MCF 10A (cell line): ENCODE results near the gene PSMB10. TPM values are rescaled to one million over a fixed set of nuclear protein-coding genes. Genes with fewer than 3 reads are reported as not detected.

Source experiments
- BruUV-seq: library from RNA; stranded (reverse); fragments of 400-500 nt; replicated peaks from 2 replicates; lab custom pipeline; 2021; lab: Mats Ljungman, UMichigan
- CTCF ChIA-PET: fragments of 300-600 bp; sonication (Branson Sonifier 250); formaldehyde crosslinking; extraction: SDS; loops from one replicate; lab custom pipeline; 2021; ENCODE audit warnings: antibody characterized with exemption, inconsistent platforms; lab: Yijun Ruan, JAX
- POLR2A ChIA-PET: fragments of 300-600, 350-650 bp; sonication (Branson Sonifier 250); formaldehyde crosslinking; extraction: SDS; loops from one replicate; lab custom pipeline; 2020; ENCODE audit warnings: antibody characterized with exemption, inconsistent platforms; lab: Yijun Ruan, JAX
- DNase-seq: peaks from one replicate; pipeline ENCODE4 v3.0.0-alpha.2; 2018; ENCODE audit not compliant: unreplicated experiment
- H3K27ac Mint-ChIP-seq: one replicate; pipeline ENCODE4 v1.8.0; 2022; ENCODE audit warnings: mild to moderate bottlenecking, low read depth, mixed read lengths; ENCODE audit not compliant: unreplicated experiment
- H3K27me3 Mint-ChIP-seq: one replicate; pipeline ENCODE4 v1.8.0; 2022; ENCODE audit warnings: mixed read lengths; ENCODE audit not compliant: insufficient read depth, unreplicated experiment
- H3K36me3 Mint-ChIP-seq: one replicate; pipeline ENCODE4 v1.8.0; 2022; ENCODE audit warnings: mild to moderate bottlenecking, moderate library complexity, mixed read lengths; ENCODE audit not compliant: insufficient read depth, unreplicated experiment
- H3K4me1 Mint-ChIP-seq: one replicate; pipeline ENCODE4 v1.8.0; 2022; ENCODE audit warnings: mixed read lengths; ENCODE audit not compliant: insufficient read depth, unreplicated experiment
- H3K4me3 Mint-ChIP-seq: one replicate; pipeline ENCODE4 v1.8.0; 2022; ENCODE audit warnings: mild to moderate bottlenecking, moderate library complexity, mixed read lengths; ENCODE audit not compliant: unreplicated experiment
- H3K9me3 Mint-ChIP-seq: one replicate; pipeline ENCODE4 v1.8.0; 2022; ENCODE audit warnings: mixed read lengths; ENCODE audit not compliant: unreplicated experiment
- intact Hi-C: fragments of 100-400 bp; cut with micrococcal nuclease; formaldehyde crosslinking; loops from 2 replicates; pipeline ENCODE4 v1.14.1; 2022
- total RNA-seq: library from RNA; stranded (reverse); gene quantifications from 2 replicates; pipeline ENCODE4 v1.2.3, GENCODE V29; 2022
- TF ChIP-seq, protein P1 (sequence below): fragments of 200-600 bp; IDR thresholded peaks from one replicate; pipeline ENCODE4 v1.8.0; 2022; ENCODE audit warnings: antibody characterized with exemption, mild to moderate bottlenecking; ENCODE audit not compliant: unreplicated experiment

PSMB10 gene
- total RNA-seq, 1 experiment from 2014 or later, result 32.7 TPM

DNA sequence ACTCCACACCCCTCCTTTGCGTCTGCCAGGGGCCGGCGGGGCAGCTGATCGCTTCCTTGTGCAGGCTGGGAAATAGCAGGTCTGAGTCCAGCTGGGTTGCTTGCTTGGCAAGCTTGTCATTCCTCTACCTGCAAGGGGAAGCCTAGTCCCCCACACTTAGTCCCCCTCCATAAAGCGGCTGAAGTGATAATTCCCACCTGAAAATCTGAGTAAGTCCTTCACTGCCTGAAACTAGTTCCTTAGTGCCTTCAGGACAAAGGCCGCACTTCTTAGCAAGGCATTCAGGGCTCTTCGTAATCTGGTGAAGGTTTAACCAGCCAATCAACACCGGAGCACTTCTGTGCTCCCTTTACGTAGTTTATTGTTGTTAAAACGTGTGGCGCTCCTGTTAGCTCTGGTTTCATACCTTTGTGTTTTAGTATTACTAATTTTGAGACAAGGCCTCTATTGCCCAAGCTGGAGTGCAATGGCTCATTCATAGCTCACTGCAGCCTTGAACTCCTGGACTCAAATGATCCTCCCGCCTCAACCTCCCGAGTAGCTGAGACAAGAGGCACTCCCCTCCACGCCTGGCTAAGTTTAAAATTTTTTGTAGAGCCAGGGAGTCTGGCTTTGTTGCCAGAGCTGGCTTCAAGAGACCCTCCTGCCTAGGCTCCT, 42.8 kb downstream of the PSMB10 start:
- TSS peak; percentile 33 for BruUV-seq
- TF ChIP-seq, protein P1, sequence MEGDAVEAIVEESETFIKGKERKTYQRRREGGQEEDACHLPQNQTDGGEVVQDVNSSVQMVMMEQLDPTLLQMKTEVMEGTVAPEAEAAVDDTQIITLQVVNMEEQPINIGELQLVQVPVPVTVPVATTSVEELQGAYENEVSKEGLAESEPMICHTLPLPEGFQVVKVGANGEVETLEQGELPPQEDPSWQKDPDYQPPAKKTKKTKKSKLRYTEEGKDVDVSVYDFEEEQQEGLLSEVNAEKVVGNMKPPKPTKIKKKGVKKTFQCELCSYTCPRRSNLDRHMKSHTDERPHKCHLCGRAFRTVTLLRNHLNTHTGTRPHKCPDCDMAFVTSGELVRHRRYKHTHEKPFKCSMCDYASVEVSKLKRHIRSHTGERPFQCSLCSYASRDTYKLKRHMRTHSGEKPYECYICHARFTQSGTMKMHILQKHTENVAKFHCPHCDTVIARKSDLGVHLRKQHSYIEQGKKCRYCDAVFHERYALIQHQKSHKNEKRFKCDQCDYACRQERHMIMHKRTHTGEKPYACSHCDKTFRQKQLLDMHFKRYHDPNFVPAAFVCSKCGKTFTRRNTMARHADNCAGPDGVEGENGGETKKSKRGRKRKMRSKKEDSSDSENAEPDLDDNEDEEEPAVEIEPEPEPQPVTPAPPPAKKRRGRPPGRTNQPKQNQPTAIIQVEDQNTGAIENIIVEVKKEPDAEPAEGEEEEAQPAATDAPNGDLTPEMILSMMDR, result no peak
- Mint-ChIP-seq H3K4me1 (peaks cover 13% of the 10 kb centered on the region), H3K36me3 (peaks cover 15% of the 10 kb centered on the region), H3K27ac (peak overlapping the region; percentile 92), H3K27me3 (no peaks in the 10 kb centered on the region), H3K9me3 (no peaks in the 10 kb centered on the region), H3K4me3 (peak overlapping the region; percentile 92)
- ChIA-PET POLR2A (interaction anchor here (0.7 to 3.4 kb wide), 18 partner anchors 10 to 176 kb away, joined by 3 to 34 read pairs (median 4); partner anchors contain the start of genes NRN1L and NUTF2), CTCF (interaction anchor here (0.7 to 2.2 kb wide), 5 partner anchors 10 to 373 kb away, joined by 3 to 11 read pairs (median 4); partner anchors contain the start of genes CTRL and NRN1L)
- peak; percentile 14 for DNase-seq
- intact Hi-C loops, result no loop called here

DNA sequence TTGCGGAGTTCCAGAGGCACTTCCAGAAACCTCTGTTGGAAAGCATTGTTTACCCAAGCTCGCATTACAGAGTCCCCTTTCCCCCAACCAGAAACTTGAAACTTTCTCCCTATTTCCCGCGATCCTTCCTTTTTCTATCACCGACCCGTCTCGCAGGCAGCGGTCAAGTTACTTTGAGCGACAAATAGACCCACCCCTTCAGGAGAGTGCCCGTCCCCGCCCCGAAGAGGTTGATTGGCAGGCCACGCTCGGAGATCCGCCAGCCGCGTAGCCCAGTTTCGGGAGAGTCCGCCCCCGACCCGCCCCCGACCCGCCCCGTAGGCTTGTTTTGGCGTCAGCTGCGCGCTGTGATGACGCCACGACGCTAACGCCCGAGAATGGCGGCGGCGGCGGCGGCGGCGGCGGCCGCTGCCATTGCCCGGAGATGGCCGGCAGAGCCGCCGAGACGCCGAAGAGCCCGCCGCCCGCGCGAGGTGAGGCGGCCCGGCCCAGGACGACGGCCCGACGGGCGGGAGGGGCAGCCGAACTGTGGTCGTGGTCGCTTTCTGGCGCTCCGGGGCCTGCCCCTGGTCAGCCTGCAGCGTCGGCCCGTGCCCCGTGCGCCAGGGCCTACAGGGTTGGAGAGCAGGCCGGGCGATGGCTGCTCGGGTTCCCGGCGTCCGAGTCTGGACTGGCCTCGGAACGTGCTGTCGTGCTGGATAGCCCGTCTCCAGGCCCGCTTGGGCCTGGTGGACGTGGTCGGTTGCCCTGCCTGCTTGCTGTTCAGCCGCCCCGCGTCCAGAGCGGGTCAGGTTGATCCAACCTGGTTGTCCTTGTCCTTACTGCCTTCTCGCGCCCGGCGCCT, 43.5 kb downstream of the PSMB10 start, which contains the start of gene PSKH1:
Gene PSKH1 (plus strand): TSS at position 356 of the 844 bp plus-strand sequence. CDS start 15,496 bp downstream, outside the sequence.
- no TSS peak for BruUV-seq
- POLR2A ChIA-PET, result interaction anchor here (0.7 to 3.4 kb wide), 26 partner anchors 9 to 835 kb away, joined by 3 to 34 read pairs (median 3); partner anchors contain the start of genes NRN1L and NUTF2
- TF ChIP-seq, protein P1, result no peak

DNA sequence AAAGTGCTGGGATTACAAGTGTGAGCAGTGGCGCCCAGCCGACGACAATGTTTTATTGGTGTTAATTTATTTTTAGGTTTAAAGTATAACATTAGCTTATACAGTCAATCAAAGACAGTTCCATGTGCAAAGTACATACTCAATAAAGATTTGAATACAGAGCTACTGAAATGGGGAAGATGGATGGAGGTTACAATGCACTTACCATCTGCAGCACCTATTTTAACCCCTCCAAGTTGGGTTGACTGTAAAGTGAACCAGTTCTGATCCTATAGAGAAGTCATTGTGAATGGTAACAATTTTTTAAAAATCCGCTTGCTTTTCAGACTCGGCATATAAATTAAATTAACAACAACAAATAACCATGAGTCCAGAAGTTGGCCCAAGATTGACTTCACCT, 44.3 kb downstream of the PSMB10 start:
- peaks cover 15% of the 10 kb centered on the region for H3K36me3 Mint-ChIP-seq
- CTCF ChIA-PET, result interaction anchor here (1.1 to 2.2 kb wide), 5 partner anchors 8 to 371 kb away, joined by 4 to 11 read pairs (median 6); partner anchors contain the start of gene NRN1L
- peak overlapping the region; percentile 92 for H3K27ac Mint-ChIP-seq
- H3K4me3 Mint-ChIP-seq, result peak overlapping the region; percentile 92
- TSS peak; percentile 45 for BruUV-seq
- no peak for DNase-seq
- no peaks in the 10 kb centered on the region for H3K27me3 Mint-ChIP-seq
- TF ChIP-seq, protein P1, result no peak
- POLR2A ChIA-PET, result interaction anchor here (0.7 to 3.4 kb wide), 16 partner anchors 8 to 585 kb away, joined by 3 to 34 read pairs (median 3); partner anchors contain the start of genes NRN1L and NUTF2
- intact Hi-C loops, result no loop called here
- peaks cover 13% of the 10 kb centered on the region for H3K4me1 Mint-ChIP-seq
- H3K9me3 Mint-ChIP-seq, result no peaks in the 10 kb centered on the region

More for the DNA sequence above, 43.5 kb downstream of the PSMB10 start, which contains the start of gene PSKH1:
- intact Hi-C loops, result no loop called here
- Mint-ChIP-seq H3K27me3 (no peaks in the 10 kb centered on the region), H3K4me1 (peaks cover 13% of the 10 kb centered on the region), H3K36me3 (peaks cover 15% of the 10 kb centered on the region), H3K4me3 (peak within 1 kb of the TSS; percentile 92), H3K9me3 (no peaks in the 10 kb centered on the region), H3K27ac (peak within 1 kb of the TSS; percentile 92)
- CTCF ChIA-PET, result interaction anchor here (0.7 to 2.2 kb wide), 6 partner anchors 9 to 372 kb away, joined by 3 to 11 read pairs (median 4); partner anchors contain the start of genes CTRL and NRN1L
- DNase-seq, result peak; percentile 96
